PC-3 (cell line): ENCODE data around the gene KRT75. TPM values are rescaled to one million over a fixed set of nuclear protein-coding genes. Genes with fewer than 3 reads are reported as not detected.

ENCODE experiments used
- ATAC-seq: fragments of 200-7000 bp; cut with Tn5 transposase; 2 replicates; pipeline ENCODE4 v1.9.1; 2020; ENCODE audit warnings: mild to moderate bottlenecking, moderate library complexity
- BruUV-seq: library from RNA; stranded (reverse); fragments of 400-500 nt; replicated peaks from 2 replicates; lab custom pipeline; 2021; lab: Mats Ljungman, UMichigan
- CTCF ChIA-PET: fragments of 300-600 bp; sonication (Branson Sonifier 250); formaldehyde crosslinking; loops from one replicate; lab custom pipeline; 2022; ENCODE audit warnings: antibody characterized with exemption; lab: Charles Lee
- POLR2A ChIA-PET: fragments of 300-600 bp; sonication (Branson Sonifier 250); formaldehyde crosslinking; loops from one replicate; lab custom pipeline; 2022; ENCODE audit warnings: antibody characterized with exemption; ENCODE audit not compliant: unreplicated experiment; lab: Charles Lee
- DNase-seq: peaks from one replicate; pipeline ENCODE4 v3.0.0-alpha.2; 2015
- H2AFZ ChIP-seq: fragments of 300-600 bp; sonication (generic); 2 replicates; pipeline ENCODE4 v1.6.0; 2016; ENCODE audit warnings: antibody characterized with exemption, low read length
- H3F3A ChIP-seq: fragments of 300-600 bp; sonication (generic); one replicate; pipeline ENCODE4 v1.6.0; 2017; ENCODE audit warnings: antibody characterized with exemption, low read length, control low read depth, mild to moderate bottlenecking; ENCODE audit not compliant: unreplicated experiment
- H3K27ac ChIP-seq: fragments of 300-600 bp; sonication (generic); 2 replicates; pipeline ENCODE4 v1.5.1; 2016; ENCODE audit warnings: mild to moderate bottlenecking, low read length
- H3K27me3 ChIP-seq: fragments of 300-600 bp; sonication (generic); 2 replicates; pipeline ENCODE4 v1.6.1; 2016; ENCODE audit warnings: low read length, mixed read lengths
- H3K36me3 ChIP-seq: fragments of 300-600 bp; sonication (generic); 2 replicates; pipeline ENCODE4 v1.6.1; 2016; ENCODE audit warnings: low read depth, mixed run types, low read length, mixed read lengths
- H3K4me1 ChIP-seq: fragments of 300-600 bp; sonication (generic); 2 replicates; pipeline ENCODE4 v1.5.1; 2016; ENCODE audit warnings: low read length; ENCODE audit not compliant: insufficient read depth
- H3K4me2 ChIP-seq: fragments of 300-600 bp; sonication (generic); 2 replicates; pipeline ENCODE4 v1.6.0; 2016; ENCODE audit warnings: low read length
- H3K4me3 ChIP-seq: fragments of 300-600 bp; sonication (generic); 2 replicates; pipeline ENCODE4 v1.5.1; 2016; ENCODE audit warnings: mild to moderate bottlenecking, low read length, mixed read lengths
- H3K79me2 ChIP-seq: fragments of 300-600 bp; sonication (generic); 2 replicates; pipeline ENCODE4 v1.6.1; 2017; ENCODE audit warnings: low read length, mixed read lengths
- H3K9ac ChIP-seq: fragments of 300-600 bp; sonication (generic); 2 replicates; pipeline ENCODE4 v1.6.0; 2016; ENCODE audit warnings: mild to moderate bottlenecking, low read length
- H3K9me2 ChIP-seq: fragments of 300-600 bp; sonication (generic); replicated peaks from 2 replicates; pipeline ENCODE4 v1.6.1; 2016; ENCODE audit warnings: mixed run types, low read length, mixed read lengths
- H3K9me3 ChIP-seq: fragments of 300-600 bp; sonication (generic); 2 replicates; pipeline ENCODE4 v1.6.1; 2016; ENCODE audit warnings: low read length, mixed read lengths
- H4K20me1 ChIP-seq: fragments of 300-600 bp; sonication (generic); 2 replicates; pipeline ENCODE4 v1.6.1; 2016; ENCODE audit warnings: low read length, mixed read lengths
- CTCF ChIP-seq: fragments of 300-600 bp; sonication (generic); conservative IDR thresholded peaks from 2 replicates; pipeline ENCODE4 v1.5.1; 2017; ENCODE audit warnings: antibody characterized with exemption, low read depth, mild to moderate bottlenecking, low read length
- EZH2 ChIP-seq: fragments of 300-600 bp; sonication (generic); IDR thresholded peaks from one replicate; pipeline ENCODE4 v1.6.1; 2017; ENCODE audit warnings: antibody characterized with exemption, mild to moderate bottlenecking, low read length; ENCODE audit not compliant: unreplicated experiment
- EZH2phosphoT487 ChIP-seq: fragments of 300-600 bp; sonication (generic); IDR thresholded peaks from 2 replicates; pipeline ENCODE4 v1.6.1; 2018; ENCODE audit warnings: mild to moderate bottlenecking, antibody characterized with exemption, low read length, borderline replicate concordance
- intact Hi-C: fragments of 100-400 bp; cut with micrococcal nuclease; formaldehyde crosslinking; loops from 2 replicates; pipeline ENCODE4 v1.9.0; 2023
- total RNA-seq: library from RNA; depleted of rRNA; stranded (reverse); fragments of >200 nt; gene quantifications from 2 replicates; pipeline ENCODE4 v1.2.3, GENCODE V29; 2014

The KRT75 gene
- total RNA-seq, 1 experiment from 2014 or later = 38.5 TPM

DNA sequence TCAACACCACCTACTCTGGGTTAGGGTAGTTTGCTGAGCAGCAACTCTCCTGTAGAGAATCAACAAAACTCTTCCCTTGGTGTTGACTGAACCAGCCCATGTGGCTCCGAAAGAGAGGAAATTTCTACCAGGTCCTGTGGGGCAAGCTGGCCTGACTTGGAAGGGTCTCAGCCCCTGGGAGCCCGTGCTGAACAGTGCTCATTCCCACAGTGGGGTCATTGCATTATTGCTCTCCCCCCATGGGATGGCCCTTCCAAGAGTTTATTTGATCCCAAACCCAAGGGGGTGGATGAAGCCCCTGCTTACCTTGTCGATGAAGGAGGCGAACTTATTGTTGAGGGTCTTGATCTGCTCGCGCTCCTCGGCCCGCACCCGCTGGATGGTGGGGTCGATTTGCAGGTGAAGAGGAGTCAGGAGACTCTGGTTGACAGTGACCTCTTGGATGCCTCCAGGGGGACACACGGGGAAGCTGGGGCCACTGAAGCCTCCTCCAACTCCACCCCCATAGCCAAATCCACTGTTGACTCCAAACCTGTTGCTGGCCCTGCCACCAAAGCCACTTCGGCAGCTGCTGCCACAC lies 580 bp downstream of the KRT75 start:
- no peaks in the 10 kb centered on the region for H3K36me3 ChIP-seq
- BruUV-seq = TSS peak; percentile 40
- POLR2A ChIA-PET = no interaction called here
- no peaks in the 10 kb centered on the region for H3K79me2 ChIP-seq
- H3K4me3 ChIP-seq = no peak overlapping the region
- CTCF ChIA-PET = no interaction called here
- H3K27ac ChIP-seq = peak overlapping the region; percentile 93
- no peaks in the 10 kb centered on the region for H3K9me2 ChIP-seq
- DNase-seq (no peak), ATAC-seq (no peak)
- no peaks in the 10 kb centered on the region for H4K20me1 ChIP-seq
- peak overlapping the region; percentile 54; the same call in 1 of the 2 replicates for H3K9ac ChIP-seq
- H3K4me2 ChIP-seq = peak overlapping the region; percentile 28
- intact Hi-C loops = loop anchor here (1.0 kb wide), 1 partner anchor 21 kb away; no protein-coding TSS in a partner anchor
- H2AFZ ChIP-seq = no peak overlapping the region
- no peaks in the 10 kb centered on the region for H3K27me3 ChIP-seq
- TF ChIP-seq CTCF = no peak
- no peak for TF ChIP-seq EZH2
- TF ChIP-seq EZH2phosphoT487 = no peak
- H3F3A ChIP-seq = peaks cover 12% of the 10 kb centered on the region
- peaks cover 49% of the 10 kb centered on the region for H3K4me1 ChIP-seq
- no peaks in the 10 kb centered on the region for H3K9me3 ChIP-seq

- no peak overlapping the region for H2AFZ ChIP-seq
- no peaks in the 10 kb centered on the region for H3K9me3 ChIP-seq
- intact Hi-C loops = no loop called here
- ATAC-seq (no peak), DNase-seq (no peak)
- H3K9me2 ChIP-seq = no peaks in the 10 kb centered on the region
- H3K4me3 ChIP-seq = no peak overlapping the region
- no TSS peak for BruUV-seq
- no peak overlapping the region for H3K27ac ChIP-seq
- TF ChIP-seq EZH2phosphoT487 = no peak
- no peak for TF ChIP-seq CTCF
- TF ChIP-seq EZH2 = no peak
- POLR2A ChIA-PET = no interaction called here
- H3K36me3 ChIP-seq = no peaks in the 10 kb centered on the region
- no peak overlapping the region for H3K4me2 ChIP-seq
- no peak overlapping the region for H3K9ac ChIP-seq
- no peaks in the 10 kb centered on the region for H4K20me1 ChIP-seq
- no peaks in the 10 kb centered on the region for H3K79me2 ChIP-seq
- CTCF ChIA-PET = no interaction called here
- H3F3A ChIP-seq = peaks cover 12% of the 10 kb centered on the region
- peaks cover 43% of the 10 kb centered on the region for H3K4me1 ChIP-seq
- no peaks in the 10 kb centered on the region for H3K27me3 ChIP-seq
Measured at GRCh38 chr12:52432559-52433207, 1.5 kb downstream of the KRT75 start.

DNA sequence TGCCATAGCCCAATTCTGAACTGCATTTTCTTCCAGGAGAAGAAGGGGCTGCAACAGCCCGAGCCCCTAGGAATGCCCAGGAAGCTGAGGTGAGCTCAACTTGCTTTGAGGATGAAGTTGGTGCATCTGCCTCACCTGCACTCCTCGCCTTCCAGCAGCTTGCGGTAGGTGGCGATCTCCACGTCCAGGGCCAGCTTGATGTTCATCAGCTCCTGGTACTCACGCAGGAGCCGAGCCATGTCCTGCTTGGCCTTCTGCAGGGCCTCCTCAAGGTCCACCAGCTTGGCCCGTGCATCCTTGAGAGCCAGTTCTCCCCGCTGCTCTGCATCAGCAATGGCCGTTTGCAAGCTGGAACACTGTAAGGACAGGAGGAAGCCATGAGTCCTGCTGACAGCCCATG lies 6.0 kb downstream of the KRT75 start:
- Histone ChIP-seq H3K27me3 (no peaks in the 10 kb centered on the region), H3K36me3 (no peaks in the 10 kb centered on the region), H3K27ac (no peak overlapping the region), H3K9me3 (no peaks in the 10 kb centered on the region), H2AFZ (no peak overlapping the region), H3K9ac (no peak overlapping the region), H4K20me1 (no peaks in the 10 kb centered on the region), H3K4me1 (peaks cover 19% of the 10 kb centered on the region; the same call in 1 of the 2 replicates), H3F3A (no peaks in the 10 kb centered on the region), H3K4me2 (no peak overlapping the region), H3K4me3 (no peak overlapping the region), H3K9me2 (no peaks in the 10 kb centered on the region), H3K79me2 (no peaks in the 10 kb centered on the region)
- no peak for ATAC-seq
- TF ChIP-seq EZH2 (no peak), EZH2phosphoT487 (no peak), CTCF (no peak)
- ChIA-PET CTCF (no interaction called here), POLR2A (interaction anchor here (0.6 kb wide), 1 partner anchor 616 kb away, joined by 3 read pairs; no protein-coding TSS in a partner anchor)
- intact Hi-C loops = no loop called here
- no peak for DNase-seq
- no TSS peak for BruUV-seq
